Measurements from ENCODE around the gene ATP6V0D1. TPM values are rescaled to one million over a fixed set of nuclear protein-coding genes. Genes with fewer than 3 reads are reported as not detected.
A peak's percentile ranks its signal among the peaks of the same experiment; 100 is the strongest.
"Not testable (repeated sequence)": the region's sequence is repeated elsewhere in the genome, so short reads cannot be mapped to it uniquely, and the experiment has no call there.

The ATP6V0D1 gene
- total and polyA plus RNA-seq, 3 experiments from 2014 or later: 49.3 to 107 (median 57.6) TPM

DNA sequence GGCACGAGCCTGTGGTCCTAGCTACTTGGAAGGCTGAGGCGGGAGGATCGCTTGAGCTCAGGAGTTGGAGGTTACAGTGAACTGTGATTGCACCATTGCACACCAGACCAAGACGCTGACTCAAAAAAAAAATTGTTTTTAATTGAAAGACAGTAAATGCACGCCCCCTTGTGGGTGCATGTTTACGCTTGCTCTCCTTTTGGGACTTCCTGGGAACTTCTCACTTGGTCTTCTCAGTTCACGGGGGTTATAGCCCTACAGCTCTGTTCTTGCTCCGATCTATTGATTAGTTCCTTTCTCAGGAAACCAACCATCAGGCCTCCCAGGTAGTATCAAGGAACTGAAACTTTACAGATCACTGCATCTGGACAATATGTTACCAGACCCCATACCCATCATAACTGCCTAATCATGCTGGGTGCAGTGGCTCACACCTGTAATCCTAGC, 33.4 kb upstream of the ATP6V0D1 start:
- CTCF ChIA-PET: interaction anchor here (0.7 to 7.4 kb wide), 19 partner anchors 10 to 267 kb away, joined by 3 to 168 read pairs (median 4); partner anchors contain the start of genes AGRP, ATP6V0D1, CARMIL2 and CTCF
- H3K4me1 ChIP-seq (ENCODE audit: insufficient read depth, low read length): peaks cover 11% of the 10 kb centered on the region
- H3K9me3 ChIP-seq (ENCODE audit: low read length): no peaks in the 10 kb centered on the region
- no peaks in the 10 kb centered on the region for H3K9me3 Mint-ChIP-seq
- H3K27me3 ChIP-seq (ENCODE audit: insufficient read depth, low read length, poor library complexity, severe bottlenecking): no peaks in the 10 kb centered on the region
- H3K4me3 ChIP-seq (ENCODE audit: low read length): no peak overlapping the region
- no peak overlapping the region for H3K27ac ChIP-seq (ENCODE audit: low read depth, low read length)
- POLR2A ChIA-PET: interaction anchor here (0.8 to 2.0 kb wide), 2 partner anchors 21 to 33 kb away, joined by 4 to 6 read pairs; partner anchors contain the start of gene ATP6V0D1
- H3K27ac Mint-ChIP-seq: peak overlapping the region in 4 of 8 donors; percentile 33 to 74 (median 63)
- H3K36me3 Mint-ChIP-seq: no peaks in the 10 kb centered on the region
- peaks cover 9 to 17% (median 14%) of the 10 kb centered on the region in 3 donors for H3K4me1 Mint-ChIP-seq
- H3K4me3 Mint-ChIP-seq: peak overlapping the region in 1 of 7 donors; percentile 32
- peak; percentile 72 to 85 (median 73) for DNase-seq
- no peaks in the 10 kb centered on the region for H3K36me3 ChIP-seq (ENCODE audit: insufficient read depth, low read length)
- H3K27me3 Mint-ChIP-seq: peaks cover 0 to under 1% of the 10 kb centered on the region in 2 donors

- peaks cover 13 to 21% (median 18%) of the 10 kb centered on the region in 3 donors for H3K4me1 Mint-ChIP-seq
- not testable (repeated sequence) for H3K9me3 ChIP-seq (ENCODE audit: low read length); H3K4me3 Mint-ChIP-seq; DNase-seq; H3K27me3 ChIP-seq (ENCODE audit: insufficient read depth, low read length, poor library complexity, severe bottlenecking); H3K27ac ChIP-seq (ENCODE audit: low read depth, low read length); H3K9me3 Mint-ChIP-seq; H3K36me3 ChIP-seq (ENCODE audit: insufficient read depth, low read length); H3K4me3 ChIP-seq (ENCODE audit: low read length); H3K27me3 Mint-ChIP-seq; H3K36me3 Mint-ChIP-seq
- ChIA-PET CTCF (interaction anchor here (0.7 to 7.4 kb wide), 19 partner anchors 9 to 267 kb away, joined by 3 to 168 read pairs (median 4); partner anchors contain the start of genes AGRP, ATP6V0D1, CARMIL2 and CTCF), POLR2A (interaction anchor here (0.8 to 2.0 kb wide), 2 partner anchors 20 to 33 kb away, joined by 4 to 6 read pairs; partner anchors contain the start of gene ATP6V0D1)
- peaks cover 16% of the 10 kb centered on the region for H3K4me1 ChIP-seq (ENCODE audit: insufficient read depth, low read length)
- peak overlapping the region in 1 of 8 donors; percentile 64 for H3K27ac Mint-ChIP-seq
These were observed 32.9 kb upstream of the ATP6V0D1 start for GRCh38 chr16:67513892-67514291.

- Histone ChIP-seq H3K27ac (ENCODE audit: low read depth, low read length) (no peak overlapping the region), H3K36me3 (ENCODE audit: insufficient read depth, low read length) (no peaks in the 10 kb centered on the region), H3K9me3 (ENCODE audit: low read length) (no peaks in the 10 kb centered on the region), H3K4me1 (ENCODE audit: insufficient read depth, low read length) (peaks cover 53% of the 10 kb centered on the region), H3K27me3 (ENCODE audit: insufficient read depth, low read length, poor library complexity, severe bottlenecking) (no peaks in the 10 kb centered on the region), H3K4me3 (ENCODE audit: low read length) (no peak overlapping the region)
- peak overlapping the region; percentile 23 to 89 (median 60) for H3K27ac Mint-ChIP-seq
- H3K27me3 Mint-ChIP-seq: no peaks in the 10 kb centered on the region
- CTCF ChIA-PET: interaction anchor here (0.6 to 2.5 kb wide), 5 partner anchors 12 to 136 kb away, joined by 3 to 12 read pairs (median 6); partner anchors contain the start of genes ATP6V0D1 and CARMIL2
- H3K4me1 Mint-ChIP-seq: peaks cover 37 to 48% (median 44%) of the 10 kb centered on the region in 3 donors
- DNase-seq: peak in 2 of 5 donors; percentile 57 to 61
- peaks cover 0 to 2% (median 0%) of the 10 kb centered on the region in 3 donors for H3K36me3 Mint-ChIP-seq
- H3K4me3 Mint-ChIP-seq: peak overlapping the region in 4 of 7 donors; percentile 15 to 46 (median 29)
- no peaks in the 10 kb centered on the region for H3K9me3 Mint-ChIP-seq
- POLR2A ChIA-PET: interaction anchor here (0.6 kb wide), 1 partner anchor 150 kb away, joined by 3 read pairs; no protein-coding TSS in a partner anchor
These were observed 28.1 kb upstream of the ATP6V0D1 start for GRCh38 chr16:67509016-67509415.

GRCh38 chr16:67506468-67506867, 25.5 kb upstream of the ATP6V0D1 start:
- CTCF ChIA-PET: interaction anchor here (0.7 to 3.6 kb wide), 4 partner anchors 7 to 26 kb away, joined by 3 to 17 read pairs (median 10); partner anchors contain the start of gene ATP6V0D1
- no peak overlapping the region for H3K27ac ChIP-seq (ENCODE audit: low read depth, low read length)

GRCh38 chr16:67504031-67505021, 23.4 kb upstream of the ATP6V0D1 start:
- Histone ChIP-seq H3K9me3 (ENCODE audit: low read length) (no peaks in the 10 kb centered on the region), H3K27ac (ENCODE audit: low read depth, low read length) (peak overlapping the region; percentile 21), H3K4me1 (ENCODE audit: insufficient read depth, low read length) (peaks cover 59% of the 10 kb centered on the region), H3K27me3 (ENCODE audit: insufficient read depth, low read length, poor library complexity, severe bottlenecking) (no peaks in the 10 kb centered on the region), H3K36me3 (ENCODE audit: insufficient read depth, low read length) (peaks cover 2% of the 10 kb centered on the region), H3K4me3 (ENCODE audit: low read length) (peak overlapping the region; percentile 28)
- ChIA-PET CTCF (interaction anchor here (1.2 to 3.6 kb wide), 5 partner anchors 8 to 23 kb away, joined by 3 to 17 read pairs (median 11); partner anchors contain the start of gene ATP6V0D1), POLR2A (interaction anchor here (1.2 kb wide), 1 partner anchor 17 kb away, joined by 4 read pairs; no protein-coding TSS in a partner anchor)
- Mint-ChIP-seq H3K27ac (peak overlapping the region; percentile 83 to 98 (median 94)), H3K4me1 (peaks cover 47 to 53% (median 49%) of the 10 kb centered on the region in 3 donors), H3K36me3 (peaks cover 0 to 8% (median 5%) of the 10 kb centered on the region in 3 donors), H3K27me3 (no peaks in the 10 kb centered on the region), H3K4me3 (peak overlapping the region in 6 of 7 donors; percentile 56 to 77 (median 68)), H3K9me3 (no peaks in the 10 kb centered on the region)
- peak in 4 of 5 donors; percentile 29 to 56 (median 44) for DNase-seq

More at GRCh38 chr16:67506468-67506867, 25.5 kb upstream of the ATP6V0D1 start:
- H3K4me1 Mint-ChIP-seq: peaks cover 46 to 59% (median 53%) of the 10 kb centered on the region in 3 donors
- DNase-seq: no peak
- Histone ChIP-seq H3K4me3 (ENCODE audit: low read length) (no peak overlapping the region), H3K9me3 (ENCODE audit: low read length) (no peaks in the 10 kb centered on the region), H3K4me1 (ENCODE audit: insufficient read depth, low read length) (peaks cover 60% of the 10 kb centered on the region), H3K36me3 (ENCODE audit: insufficient read depth, low read length) (no peaks in the 10 kb centered on the region), H3K27me3 (ENCODE audit: insufficient read depth, low read length, poor library complexity, severe bottlenecking) (no peaks in the 10 kb centered on the region)
- no peaks in the 10 kb centered on the region for H3K9me3 Mint-ChIP-seq
- peak overlapping the region; percentile 63 to 92 (median 80) for H3K27ac Mint-ChIP-seq
- POLR2A ChIA-PET: no interaction called here
- H3K27me3 Mint-ChIP-seq: no peaks in the 10 kb centered on the region
- H3K36me3 Mint-ChIP-seq: peaks cover 0 to 2% (median 1%) of the 10 kb centered on the region in 3 donors
- peak overlapping the region in 2 of 7 donors; percentile 28 to 35 for H3K4me3 Mint-ChIP-seq

- Mint-ChIP-seq H3K36me3 (peaks cover 0 to 30% (median 2%) of the 10 kb centered on the region in 3 donors), H3K4me3 (no peak overlapping the region), H3K4me1 (peaks cover 12 to 17% (median 15%) of the 10 kb centered on the region in 3 donors), H3K27me3 (no peaks in the 10 kb centered on the region), H3K9me3 (no peaks in the 10 kb centered on the region), H3K27ac (peak overlapping the region in 6 of 8 donors; percentile 50 to 92 (median 72))
- H3K27ac ChIP-seq (ENCODE audit: low read depth, low read length): no peak overlapping the region
- peaks cover 5% of the 10 kb centered on the region for H3K36me3 ChIP-seq (ENCODE audit: insufficient read depth, low read length)
- ChIA-PET CTCF (interaction anchor here (11.0 to 14.6 kb wide), 2 partner anchors 15 to 22 kb away, joined by 87 to 168 read pairs; no protein-coding TSS in a partner anchor), POLR2A (no interaction called here)
- DNase-seq: no peak
- H3K27me3 ChIP-seq (ENCODE audit: insufficient read depth, low read length, poor library complexity, severe bottlenecking): no peaks in the 10 kb centered on the region
- peaks cover 18% of the 10 kb centered on the region for H3K4me1 ChIP-seq (ENCODE audit: insufficient read depth, low read length)
- no peaks in the 10 kb centered on the region for H3K9me3 ChIP-seq (ENCODE audit: low read length)
- no peak overlapping the region for H3K4me3 ChIP-seq (ENCODE audit: low read length)
These were observed 18.1 kb upstream of the ATP6V0D1 start for GRCh38 chr16:67499106-67499505.

GRCh38 chr16:67490335-67491096, 9.6 kb upstream of the ATP6V0D1 start:
- DNase-seq: no peak
- Mint-ChIP-seq H3K36me3 (peaks cover 0 to 36% (median 0%) of the 10 kb centered on the region in 3 donors), H3K9me3 (no peaks in the 10 kb centered on the region), H3K27me3 (no peaks in the 10 kb centered on the region), H3K27ac (peak overlapping the region in 4 of 8 donors; percentile 47 to 75 (median 51)), H3K4me1 (peaks cover 4 to 6% (median 5%) of the 10 kb centered on the region in 3 donors), H3K4me3 (no peak overlapping the region)
- ChIA-PET CTCF (interaction anchor here (1.3 to 14.6 kb wide), 6 partner anchors 9 to 326 kb away, joined by 3 to 168 read pairs (median 14); partner anchors contain the start of gene ATP6V0D1), POLR2A (no interaction called here)
- Histone ChIP-seq H3K27me3 (ENCODE audit: insufficient read depth, low read length, poor library complexity, severe bottlenecking) (no peaks in the 10 kb centered on the region), H3K4me3 (ENCODE audit: low read length) (no peak overlapping the region), H3K27ac (ENCODE audit: low read depth, low read length) (no peak overlapping the region), H3K9me3 (ENCODE audit: low read length) (no peaks in the 10 kb centered on the region), H3K4me1 (ENCODE audit: insufficient read depth, low read length) (peaks cover 7% of the 10 kb centered on the region), H3K36me3 (ENCODE audit: insufficient read depth, low read length) (peaks cover 6% of the 10 kb centered on the region)
